MM.1S (cell line): ENCODE results near the gene NBEA.

Experiments
- DNase-seq: peaks from one replicate; pipeline ENCODE4 v3.0.0-alpha.2; 2015
- H2AFZ ChIP-seq: fragments of 300-600 bp; sonication (generic); 2 replicates; pipeline ENCODE4 v1.6.0; 2016; ENCODE audit warnings: antibody characterized with exemption, low read length
- H3F3A ChIP-seq: fragments of 300-600 bp; sonication (generic); 2 replicates; pipeline ENCODE4 v1.6.1; 2016; ENCODE audit warnings: mild to moderate bottlenecking, antibody characterized with exemption, low read length, moderate library complexity, mixed read lengths; ENCODE audit not compliant: insufficient read depth
- H3K27ac ChIP-seq: fragments of 300-600 bp; sonication (generic); 2 replicates; pipeline ENCODE4 v1.5.1; 2016; ENCODE audit warnings: mild to moderate bottlenecking, low read length
- H3K27me3 ChIP-seq: fragments of 300-600 bp; sonication (generic); replicated peaks from 2 replicates; pipeline ENCODE4 v1.6.0; 2016; ENCODE audit warnings: low read length; ENCODE audit not compliant: insufficient read depth
- H3K36me3 ChIP-seq: fragments of 300-600 bp; sonication (generic); replicated peaks from 2 replicates; pipeline ENCODE4 v1.6.1; 2016; ENCODE audit warnings: mild to moderate bottlenecking, low read length, mixed read lengths; ENCODE audit not compliant: insufficient read depth
- H3K4me1 ChIP-seq: fragments of 300-600 bp; sonication (generic); 2 replicates; pipeline ENCODE4 v1.6.1; 2016; ENCODE audit warnings: low read length, mixed read lengths
- H3K4me2 ChIP-seq: fragments of 300-600 bp; sonication (generic); 2 replicates; pipeline ENCODE4 v1.6.0; 2016; ENCODE audit warnings: low read depth, low read length
- H3K4me3 ChIP-seq: fragments of 300-600 bp; sonication (generic); 2 replicates; pipeline ENCODE4 v1.5.1; 2016; ENCODE audit warnings: low read length, mixed read lengths
- H3K79me2 ChIP-seq: fragments of 300-600 bp; sonication (generic); 2 replicates; pipeline ENCODE4 v1.6.1; 2016; ENCODE audit warnings: mixed run types, low read length, mixed read lengths
- H3K9ac ChIP-seq: fragments of 300-600 bp; sonication (generic); 2 replicates; pipeline ENCODE4 v1.6.1; 2016; ENCODE audit warnings: low read length, mixed read lengths
- H3K9me2 ChIP-seq: fragments of 300-600 bp; sonication (generic); replicated peaks from 2 replicates; pipeline ENCODE4 v1.6.1; 2016; ENCODE audit warnings: mild to moderate bottlenecking, low read length, mixed read lengths; ENCODE audit not compliant: insufficient read depth
- H3K9me3 ChIP-seq: fragments of 300-600 bp; sonication (generic); replicated peaks from 2 replicates; pipeline ENCODE4 v1.6.1; 2016; ENCODE audit warnings: mild to moderate bottlenecking, low read length, mixed read lengths; ENCODE audit not compliant: insufficient read depth
- H4K20me1 ChIP-seq: fragments of 300-600 bp; sonication (generic); 2 replicates; pipeline ENCODE4 v1.6.1; 2016; ENCODE audit warnings: mild to moderate bottlenecking, low read length, moderate library complexity, mixed read lengths; ENCODE audit not compliant: insufficient read depth
- CTCF ChIP-seq: fragments of 300-600 bp; sonication (generic); IDR thresholded peaks from 2 replicates; pipeline ENCODE4 v1.5.1; 2016; ENCODE audit warnings: antibody characterized with exemption, low read length, mixed read lengths
- EZH2 ChIP-seq: fragments of 300-600 bp; sonication (generic); optimal IDR thresholded peaks from 2 replicates; pipeline ENCODE3; 2017; ENCODE audit warnings: low read depth, mild to moderate bottlenecking, antibody characterized with exemption, low read length, mixed read lengths
- EZH2phosphoT487 ChIP-seq: fragments of 300-600 bp; sonication (generic); IDR thresholded peaks from 2 replicates; pipeline ENCODE4 v1.6.1; 2018; ENCODE audit warnings: antibody characterized with exemption, low read length

The NBEA gene

GRCh38 chr13:35140321-35140720 lies 198.3 kb downstream of the NBEA start:
- H3K36me3 ChIP-seq: no peaks in the 10 kb centered on the region
- no peaks in the 10 kb centered on the region for H4K20me1 ChIP-seq
- no peak overlapping the region for H3K27ac ChIP-seq
- no peak overlapping the region for H3K4me3 ChIP-seq
- no peaks in the 10 kb centered on the region for H3K9me3 ChIP-seq
- DNase-seq: no peak
- no peaks in the 10 kb centered on the region for H3K4me1 ChIP-seq
- TF ChIP-seq EZH2phosphoT487: no peak
- no peak for TF ChIP-seq EZH2
- no peak for TF ChIP-seq CTCF
- no peak overlapping the region for H2AFZ ChIP-seq
- no peaks in the 10 kb centered on the region for H3K27me3 ChIP-seq
- H3K79me2 ChIP-seq: no peaks in the 10 kb centered on the region
- H3K9ac ChIP-seq: no peak overlapping the region
- no peaks in the 10 kb centered on the region for H3K9me2 ChIP-seq
- no peaks in the 10 kb centered on the region for H3F3A ChIP-seq
- H3K4me2 ChIP-seq: no peak overlapping the region

- Histone ChIP-seq H3K4me1 (no peaks in the 10 kb centered on the region), H3K79me2 (no peaks in the 10 kb centered on the region), H2AFZ (no peak overlapping the region), H3K27ac (no peak overlapping the region), H3K36me3 (no peaks in the 10 kb centered on the region), H3K27me3 (no peaks in the 10 kb centered on the region), H4K20me1 (no peaks in the 10 kb centered on the region), H3K4me2 (no peak overlapping the region), H3K9me2 (no peaks in the 10 kb centered on the region), H3K9ac (no peak overlapping the region), H3F3A (no peaks in the 10 kb centered on the region), H3K4me3 (no peak overlapping the region), H3K9me3 (no peaks in the 10 kb centered on the region)
- DNase-seq: no peak
- no peak for TF ChIP-seq EZH2
- no peak for TF ChIP-seq CTCF
- no peak for TF ChIP-seq EZH2phosphoT487
Measured at GRCh38 chr13:35140831-35141230, 198.8 kb downstream of the NBEA start.

- no peaks in the 10 kb centered on the region for H3K36me3 ChIP-seq
- H3K9me2 ChIP-seq: no peaks in the 10 kb centered on the region
- H3K9me3 ChIP-seq: no peaks in the 10 kb centered on the region
- TF ChIP-seq EZH2 (no peak), CTCF (no peak), EZH2phosphoT487 (no peak)
- no peak overlapping the region for H3K9ac ChIP-seq
- H4K20me1 ChIP-seq: no peaks in the 10 kb centered on the region
- H3K27me3 ChIP-seq: no peaks in the 10 kb centered on the region
- no peaks in the 10 kb centered on the region for H3K4me1 ChIP-seq
- H3F3A ChIP-seq: no peaks in the 10 kb centered on the region
- no peak overlapping the region for H3K27ac ChIP-seq
- H3K79me2 ChIP-seq: no peaks in the 10 kb centered on the region
- H2AFZ ChIP-seq: no peak overlapping the region
- no peak overlapping the region for H3K4me2 ChIP-seq
- no peak overlapping the region for H3K4me3 ChIP-seq
- no peak for DNase-seq
Measured at GRCh38 chr13:35143123-35143522, 201.1 kb downstream of the NBEA start.
